OCI-LY1 (cell line): Measurements from ENCODE around the gene DGCR2.
"Not testable (repeated sequence)": the region's sequence is repeated elsewhere in the genome, so short reads cannot be mapped to it uniquely, and the experiment has no call there.

ENCODE experiments used
- H2AFZ ChIP-seq: fragments of 200-600 bp; sonication (generic), shearing (Covaris generic); 2 replicates; pipeline ENCODE4 v1.6.0; 2014; ENCODE audit warnings: antibody characterized with exemption, mild to moderate bottlenecking, low read length
- H3F3A ChIP-seq: fragments of 200-600 bp; sonication (generic), shearing (Covaris generic); 2 replicates; pipeline ENCODE4 v1.6.0; 2014; ENCODE audit warnings: mild to moderate bottlenecking, antibody characterized with exemption, low read length, moderate library complexity; ENCODE audit not compliant: insufficient read depth
- H3K27ac ChIP-seq: fragments of 200-600 bp; sonication (generic); 2 replicates; pipeline ENCODE4 v1.5.1; 2014; ENCODE audit warnings: low read length, mixed run types, mild to moderate bottlenecking, low read depth; ENCODE audit not compliant: poor library complexity, severe bottlenecking
- H3K27me3 ChIP-seq: fragments of 200-600 bp; sonication (generic); 2 replicates; pipeline ENCODE4 v1.6.0; 2014; ENCODE audit warnings: antibody characterized with exemption, mild to moderate bottlenecking, low read length, moderate library complexity; ENCODE audit not compliant: insufficient read depth
- H3K36me3 ChIP-seq: fragments of 200-600 bp; sonication (generic); 2 replicates; pipeline ENCODE4 v1.6.1; 2014; ENCODE audit warnings: mild to moderate bottlenecking, antibody characterized with exemption, low read length, moderate library complexity, mixed read lengths; ENCODE audit not compliant: insufficient read depth
- H3K4me1 ChIP-seq: fragments of 200-600 bp; sonication (generic); 2 replicates; pipeline ENCODE4 v1.5.1; 2014; ENCODE audit warnings: mild to moderate bottlenecking, low read length, moderate library complexity; ENCODE audit not compliant: insufficient read depth, severe bottlenecking
- H3K4me2 ChIP-seq: fragments of 200-600 bp; sonication (generic), shearing (Covaris generic); 2 replicates; pipeline ENCODE4 v1.6.1; 2014; ENCODE audit warnings: low read length
- H3K4me3 ChIP-seq: fragments of 200-600 bp; sonication (generic); 2 replicates; pipeline ENCODE4 v1.5.1; 2014; ENCODE audit warnings: low read length, low read depth, mild to moderate bottlenecking, mixed read lengths; ENCODE audit not compliant: poor library complexity, severe bottlenecking
- H3K79me2 ChIP-seq: fragments of 200-600 bp; shearing (Covaris generic); 2 replicates; pipeline ENCODE4 v1.6.1; 2016; ENCODE audit warnings: mixed run types, low read length, mixed read lengths; ENCODE audit not compliant: insufficient read depth
- H3K9ac ChIP-seq: fragments of 200-600 bp; sonication (generic), shearing (Covaris generic); 2 replicates; pipeline ENCODE4 v1.6.1; 2014; ENCODE audit warnings: mild to moderate bottlenecking, low read length, mixed read lengths
- H3K9me2 ChIP-seq: fragments of 200-600 bp; sonication (generic), shearing (Covaris generic); 2 replicates; pipeline ENCODE4 v1.6.1; 2014; ENCODE audit warnings: low read depth, mild to moderate bottlenecking, low read length, mixed read lengths
- H3K9me3 ChIP-seq: fragments of 200-600 bp; shearing (Covaris generic); 2 replicates; pipeline ENCODE4 v1.6.1; 2014; ENCODE audit warnings: low read length, mixed read lengths
- H4K20me1 ChIP-seq: fragments of 200-600 bp; sonication (generic), shearing (Covaris generic); 2 replicates; pipeline ENCODE4 v1.6.0; 2016; ENCODE audit warnings: mild to moderate bottlenecking, low read length; ENCODE audit not compliant: insufficient read depth
- CTCF ChIP-seq: fragments of 200-600 bp; sonication (generic), shearing (Covaris generic); IDR thresholded peaks from 2 replicates; pipeline ENCODE4 v1.5.1; 2017; ENCODE audit warnings: mild to moderate bottlenecking, antibody characterized with exemption, low read length, moderate library complexity, mixed read lengths
- EZH2 ChIP-seq: fragments of 200-600 bp; sonication (generic), shearing (Covaris generic); IDR thresholded peaks from 2 replicates; pipeline ENCODE4 v1.8.0; 2017; ENCODE audit warnings: borderline replicate concordance, mixed run types, mild to moderate bottlenecking, antibody characterized with exemption, low read length, moderate library complexity, mixed read lengths

The DGCR2 gene

GRCh38 chr22:19014886-19015285 is 107.3 kb downstream of the DGCR2 start:
- no peaks in the 10 kb centered on the region for H4K20me1 ChIP-seq
- H3K4me2 ChIP-seq: no peak overlapping the region
- H3K27me3 ChIP-seq: no peaks in the 10 kb centered on the region
- H3K4me3 ChIP-seq: no peak overlapping the region
- no peak for TF ChIP-seq EZH2
- no peak for TF ChIP-seq CTCF
- H3K27ac ChIP-seq: no peak overlapping the region
- no peaks in the 10 kb centered on the region for H3K9me2 ChIP-seq
- no peaks in the 10 kb centered on the region for H3K4me1 ChIP-seq
- no peak overlapping the region for H3K9ac ChIP-seq
- no peaks in the 10 kb centered on the region for H3K79me2 ChIP-seq
- H3K9me3 ChIP-seq: no peaks in the 10 kb centered on the region
- no peaks in the 10 kb centered on the region for H3K36me3 ChIP-seq
- no peak overlapping the region for H2AFZ ChIP-seq
- H3F3A ChIP-seq: no peaks in the 10 kb centered on the region

GRCh38 chr22:19013881-19014598 is 108.2 kb downstream of the DGCR2 start:
- H3F3A ChIP-seq, H3K79me2 ChIP-seq, H3K9ac ChIP-seq, H3K4me1 ChIP-seq, H3K9me3 ChIP-seq, H3K9me2 ChIP-seq, H4K20me1 ChIP-seq, H3K27me3 ChIP-seq, H3K4me2 ChIP-seq, H2AFZ ChIP-seq, H3K36me3 ChIP-seq, H3K4me3 ChIP-seq, H3K27ac ChIP-seq: not testable (repeated sequence)

DNA sequence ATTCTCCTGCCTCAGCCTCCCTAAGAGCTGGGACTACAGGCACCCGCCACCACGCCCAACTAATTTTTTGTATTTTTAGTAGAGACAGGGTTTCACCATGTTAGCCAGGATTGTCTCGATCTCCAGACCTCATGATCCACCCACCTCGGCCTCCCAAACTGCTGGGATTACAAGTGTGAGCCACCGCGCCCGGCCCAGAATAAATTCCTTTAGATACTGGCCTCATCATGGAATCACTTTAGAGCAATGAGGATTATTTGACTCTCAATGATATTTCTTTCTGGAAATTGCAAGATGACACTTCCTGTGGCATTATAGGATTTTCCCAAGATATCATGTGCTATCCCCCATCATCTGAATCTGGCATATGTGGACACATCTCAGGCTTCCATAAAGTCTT is 108.8 kb downstream of the DGCR2 start:
- not testable (repeated sequence) for H3K27me3 ChIP-seq, H4K20me1 ChIP-seq, H3K79me2 ChIP-seq, H2AFZ ChIP-seq, H3K36me3 ChIP-seq, H3K4me2 ChIP-seq, H3K27ac ChIP-seq, H3F3A ChIP-seq, H3K4me1 ChIP-seq, H3K9me3 ChIP-seq, H3K9me2 ChIP-seq, H3K9ac ChIP-seq, H3K4me3 ChIP-seq

DNA sequence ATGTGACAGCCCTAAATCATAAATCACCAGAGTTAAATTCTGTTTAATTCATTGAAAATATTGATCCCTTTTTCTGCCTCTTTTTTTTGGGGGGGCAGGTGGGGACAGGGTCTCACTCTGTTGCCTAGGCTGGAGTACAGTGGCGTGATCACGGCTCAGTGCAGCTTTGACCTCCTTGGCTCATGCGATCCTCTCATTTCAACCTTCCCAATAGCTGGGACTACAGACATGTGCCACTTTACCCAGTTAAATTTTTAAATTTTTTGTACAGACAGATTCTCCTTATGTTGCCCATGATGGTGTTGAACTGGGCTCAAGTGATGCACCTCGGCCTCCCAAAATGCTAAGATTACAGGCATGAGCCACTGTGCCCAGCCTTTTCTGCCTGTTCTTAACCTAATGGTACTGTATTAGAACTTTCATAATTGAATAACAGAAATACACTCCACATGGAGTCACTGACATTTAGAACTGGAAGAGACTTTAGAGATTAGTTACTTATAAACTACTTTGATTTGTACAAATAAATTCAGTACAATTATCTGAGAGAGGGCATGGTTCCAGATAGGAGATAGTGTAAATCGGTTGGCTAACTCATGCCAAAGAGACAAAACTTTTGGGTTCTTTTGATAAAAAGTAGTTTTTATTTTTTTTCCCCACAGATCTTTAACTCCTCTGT is 109.8 kb downstream of the DGCR2 start:
- Histone ChIP-seq H3K9me3 (no peaks in the 10 kb centered on the region), H3K27ac (no peak overlapping the region), H4K20me1 (no peaks in the 10 kb centered on the region), H3K79me2 (no peaks in the 10 kb centered on the region), H3K9ac (no peak overlapping the region), H3K4me1 (no peaks in the 10 kb centered on the region), H2AFZ (no peak overlapping the region), H3K4me2 (no peak overlapping the region), H3K4me3 (no peak overlapping the region), H3F3A (no peaks in the 10 kb centered on the region), H3K36me3 (no peaks in the 10 kb centered on the region), H3K9me2 (no peaks in the 10 kb centered on the region), H3K27me3 (no peaks in the 10 kb centered on the region)
- TF ChIP-seq CTCF (no peak), EZH2 (no peak)

GRCh38 chr22:19011611-19012010 is 110.6 kb downstream of the DGCR2 start:
- not testable (repeated sequence) for H3K36me3 ChIP-seq, H2AFZ ChIP-seq, H3K4me1 ChIP-seq, H3K79me2 ChIP-seq, H3K9ac ChIP-seq, H3K27me3 ChIP-seq, H3K9me3 ChIP-seq, H3K4me3 ChIP-seq, H3K9me2 ChIP-seq, H3F3A ChIP-seq, H4K20me1 ChIP-seq, H3K4me2 ChIP-seq, H3K27ac ChIP-seq
